Body of pancreas (tissue), 4 donors: ENCODE results near the gene PELO.

ENCODE experiments used
- CTCF ChIP-seq, 7 experiments: fragments of 450-650 bp in 4 of 7; fragments of 200-600 bp in 3 of 7; sonication (generic) in 3 of 7; IDR thresholded peaks; one replicate each; pipeline ENCODE4 v1.5.1; 2016 to 2019; ENCODE audit warnings: antibody characterized with exemption in 7 of 7
- POLR2A ChIP-seq, 3 donors: fragments of 450-650 bp; IDR thresholded peaks; one replicate each; pipeline ENCODE4 v1.6.1; 2016; ENCODE audit warnings: antibody characterized with exemption in 3 of 3, mild to moderate bottlenecking in 2 of 3

DNA sequence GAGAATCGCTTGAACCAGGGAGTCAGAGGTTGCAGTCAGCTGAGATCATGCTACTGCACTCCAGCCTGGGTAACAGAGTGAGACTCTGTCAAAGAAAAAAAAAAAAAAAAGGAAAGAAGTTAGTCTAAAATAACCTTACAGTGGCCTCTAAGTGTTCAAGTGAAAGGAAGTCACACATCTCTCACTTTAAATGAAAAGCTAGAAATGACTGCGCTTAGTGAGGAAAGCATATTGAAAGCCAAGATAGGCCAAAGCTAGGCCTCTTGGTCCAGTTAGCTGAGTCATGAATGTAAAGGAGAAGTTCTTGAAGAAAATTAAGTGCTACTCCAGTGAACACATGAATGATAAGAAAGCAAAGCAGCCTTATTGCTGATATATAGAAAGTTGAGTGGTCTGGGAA, 38.1 kb downstream of the PELO start:
- TF ChIP-seq CTCF (IDR thresholded peaks at IDR 0.05) (no peak), POLR2A (IDR thresholded peaks at IDR 0.05) (no peak)
